Stimulated activated CD4-positive, alpha-beta T cell treated with anti-CD3 and anti-CD28 coated beads, Interleukin-12 subunit alpha, Interleukin-12 subunit beta, amount 100 ng/mL, for 4 hours (primary cell): Measurements from ENCODE around the gene PLXND1.
"Not testable (repeated sequence)": the region's sequence is repeated elsewhere in the genome, so short reads cannot be mapped to it uniquely, and the experiment has no call there.

Experiments
- DNase-seq: peaks from one replicate; pipeline ENCODE4 v3.0.0-alpha.2; 2020

Gene PLXND1

GRCh38 chr3:129547241-129547640 lies 59.2 kb downstream of the PLXND1 start:
- no peak for DNase-seq

- DNase-seq = not testable (repeated sequence)
Observed at GRCh38 chr3:129545951-129546350, 60.5 kb downstream of the PLXND1 start.

GRCh38 chr3:129543999-129544398 lies 62.5 kb downstream of the PLXND1 start:
- DNase-seq = no peak

- DNase-seq = no peak
Observed at GRCh38 chr3:129543156-129543790, 63.2 kb downstream of the PLXND1 start, which contains the start of gene H1-8. Gene H1-8, plus strand, starts transcription at chr3:129543175. Its CDS starts 44 bp downstream, at chr3:129543219.

GRCh38 chr3:129542747-129543146 lies 63.7 kb downstream of the PLXND1 start:
- DNase-seq = no peak

GRCh38 chr3:129540776-129541516 lies 65.5 kb downstream of the PLXND1 start:
- DNase-seq = no peak

GRCh38 chr3:129539206-129539605 lies 67.3 kb downstream of the PLXND1 start:
- DNase-seq = no peak

GRCh38 chr3:129536804-129537203 lies 69.7 kb downstream of the PLXND1 start:
- no peak for DNase-seq

GRCh38 chr3:129536374-129536667 lies 70.2 kb downstream of the PLXND1 start:
- DNase-seq = no peak

GRCh38 chr3:129535075-129535474 lies 71.4 kb downstream of the PLXND1 start:
- DNase-seq = no peak

- DNase-seq = no peak
Observed at GRCh38 chr3:129534428-129535027, 71.9 kb downstream of the PLXND1 start.

- no peak for DNase-seq
Observed at GRCh38 chr3:129533406-129533805, 73.1 kb downstream of the PLXND1 start.

- no peak for DNase-seq
Observed at GRCh38 chr3:129532261-129532660, 74.2 kb downstream of the PLXND1 start.

GRCh38 chr3:129531699-129532098 lies 74.8 kb downstream of the PLXND1 start:
- DNase-seq = no peak

- no peak for DNase-seq
Observed at GRCh38 chr3:129530821-129531220, 75.7 kb downstream of the PLXND1 start.

- no peak for DNase-seq
Observed at GRCh38 chr3:129530251-129530791, 76.2 kb downstream of the PLXND1 start.

- DNase-seq = no peak
Observed at GRCh38 chr3:129529436-129530210, 76.9 kb downstream of the PLXND1 start.

GRCh38 chr3:129528589-129529100 lies 77.8 kb downstream of the PLXND1 start, which contains the start of gene RHO:
Gene RHO, plus strand, starts transcription at chr3:129528639. Its CDS starts 95 bp downstream, at chr3:129528734.
- DNase-seq = no peak

- no peak for DNase-seq
Observed at GRCh38 chr3:129527262-129527661, 79.2 kb downstream of the PLXND1 start.

- no peak for DNase-seq
Observed at GRCh38 chr3:129526121-129526900, 80.2 kb downstream of the PLXND1 start.

GRCh38 chr3:129525341-129525968 lies 81.0 kb downstream of the PLXND1 start:
- no peak for DNase-seq
